ENCODE data around the gene GAB4.
A peak's percentile ranks its signal among the peaks of the same experiment; 100 is the strongest.
"Not testable (repeated sequence)": the region's sequence is repeated elsewhere in the genome, so short reads cannot be mapped to it uniquely, and the experiment has no call there.

The GAB4 gene

GRCh38 chr22:16922706-16923105 lies 85.3 kb downstream of the GAB4 start:
- TF ChIP-seq CTCF (IDR thresholded peaks at IDR 0.05; ENCODE audit: low read depth, low read length, missing control alignments) = no peak
- no peak for DNase-seq (ENCODE audit: extremely low read depth, low read depth)
- H3K4me3 ChIP-seq (replicated peaks; ENCODE audit: low read depth, low read length) = no peak overlapping the region

- DNase-seq (ENCODE audit: extremely low read depth, low read depth) = no peak
- no peak for TF ChIP-seq CTCF (IDR thresholded peaks at IDR 0.05; ENCODE audit: low read depth, low read length, missing control alignments)
- H3K4me3 ChIP-seq (replicated peaks; ENCODE audit: low read depth, low read length) = no peak overlapping the region
These were observed 85.9 kb downstream of the GAB4 start for GRCh38 chr22:16922076-16922475.

GRCh38 chr22:16917144-16918003 lies 90.6 kb downstream of the GAB4 start:
- peak; percentile 7 for DNase-seq (ENCODE audit: extremely low read depth, low read depth)
- H3K4me3 ChIP-seq (replicated peaks; ENCODE audit: low read depth, low read length) = no peak overlapping the region
- TF ChIP-seq CTCF (IDR thresholded peaks at IDR 0.05; ENCODE audit: low read depth, low read length, missing control alignments) = peak; percentile 58

- TF ChIP-seq CTCF (IDR thresholded peaks at IDR 0.05; ENCODE audit: low read depth, low read length, missing control alignments) = no peak
- no peak overlapping the region for H3K4me3 ChIP-seq (replicated peaks; ENCODE audit: low read depth, low read length)
- no peak for DNase-seq (ENCODE audit: extremely low read depth, low read depth)
These were observed 92.3 kb downstream of the GAB4 start for GRCh38 chr22:16915701-16916100.

- H3K4me3 ChIP-seq (replicated peaks; ENCODE audit: low read depth, low read length); DNase-seq (ENCODE audit: extremely low read depth, low read depth): not testable (repeated sequence)
These were observed 93.1 kb downstream of the GAB4 start for GRCh38 chr22:16914911-16915310.

GRCh38 chr22:16914006-16914405 lies 94.0 kb downstream of the GAB4 start:
- H3K4me3 ChIP-seq (replicated peaks; ENCODE audit: low read depth, low read length) = no peak overlapping the region
- TF ChIP-seq CTCF (IDR thresholded peaks at IDR 0.05; ENCODE audit: low read depth, low read length, missing control alignments) = no peak
- DNase-seq (ENCODE audit: extremely low read depth, low read depth) = no peak

- no peak for DNase-seq (ENCODE audit: extremely low read depth, low read depth)
- TF ChIP-seq CTCF (IDR thresholded peaks at IDR 0.05; ENCODE audit: low read depth, low read length, missing control alignments) = no peak
- no peak overlapping the region for H3K4me3 ChIP-seq (replicated peaks; ENCODE audit: low read depth, low read length)
These were observed 95.7 kb downstream of the GAB4 start for GRCh38 chr22:16912281-16912680.

Measured in HFF-Myc (cell line).